HL-60 (cell line): ENCODE data around the gene APC2.

Source experiments
- GABPA ChIP-seq: IDR thresholded peaks from 2 replicates; pipeline ENCODE4 v1.6.1; 2012; ENCODE audit warnings: low read depth
- POLR2AphosphoS5 ChIP-seq: IDR thresholded peaks from 2 replicates; pipeline ENCODE4 v1.6.1; 2012; ENCODE audit warnings: low read depth
- TF ChIP-seq, protein P1 (sequence below): IDR thresholded peaks from one replicate; pipeline ENCODE4 v1.5.1; 2011; ENCODE audit warnings: low read length, control low read depth, inconsistent platforms; ENCODE audit not compliant: insufficient read depth

DNA sequence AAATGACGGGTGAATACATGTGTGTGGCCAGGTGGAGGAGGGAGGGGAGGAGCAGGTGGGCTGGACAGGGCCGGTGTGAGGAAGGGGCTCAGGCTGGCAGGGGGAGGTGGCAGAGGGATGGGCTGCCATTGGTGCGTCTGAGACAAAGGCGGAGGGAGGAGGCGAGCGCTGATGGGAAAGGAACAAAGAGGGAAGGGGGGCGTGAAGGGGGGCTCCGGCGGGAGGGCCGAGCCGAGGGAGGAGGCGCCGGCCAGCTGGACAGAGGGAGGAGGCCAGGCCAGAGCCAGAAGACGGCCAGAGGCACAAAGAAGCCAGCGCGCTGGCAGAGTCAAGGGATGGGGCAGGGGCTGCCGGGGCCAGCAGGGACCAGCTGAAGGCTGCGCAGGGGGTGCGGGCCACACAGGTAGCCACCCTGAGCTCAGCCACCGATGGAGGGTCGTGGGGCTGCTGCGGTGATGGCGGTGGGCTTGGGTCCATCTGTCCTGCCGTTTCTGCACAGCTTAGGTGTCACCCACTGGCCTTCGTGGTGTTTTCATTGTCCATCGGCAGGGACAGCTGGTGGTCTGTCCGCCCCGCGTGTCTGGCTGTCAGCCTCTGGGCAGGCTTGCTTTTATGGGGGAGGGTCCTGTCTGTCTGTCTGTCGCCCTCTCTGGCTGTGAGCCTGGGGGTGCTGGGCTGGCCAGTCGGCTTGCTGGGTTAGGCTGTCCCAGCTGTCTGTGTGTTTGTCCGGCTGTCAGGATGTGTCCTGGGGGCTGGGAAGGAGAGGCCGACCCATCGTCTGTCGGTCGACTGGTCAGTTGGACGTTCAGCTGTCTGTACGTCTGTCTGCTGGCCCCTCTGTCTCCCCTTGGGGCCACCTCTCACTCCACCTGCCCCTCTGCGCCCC, 2.2 kb downstream of the APC2 start:
- no peak for TF ChIP-seq POLR2AphosphoS5
- TF ChIP-seq, protein P1, sequence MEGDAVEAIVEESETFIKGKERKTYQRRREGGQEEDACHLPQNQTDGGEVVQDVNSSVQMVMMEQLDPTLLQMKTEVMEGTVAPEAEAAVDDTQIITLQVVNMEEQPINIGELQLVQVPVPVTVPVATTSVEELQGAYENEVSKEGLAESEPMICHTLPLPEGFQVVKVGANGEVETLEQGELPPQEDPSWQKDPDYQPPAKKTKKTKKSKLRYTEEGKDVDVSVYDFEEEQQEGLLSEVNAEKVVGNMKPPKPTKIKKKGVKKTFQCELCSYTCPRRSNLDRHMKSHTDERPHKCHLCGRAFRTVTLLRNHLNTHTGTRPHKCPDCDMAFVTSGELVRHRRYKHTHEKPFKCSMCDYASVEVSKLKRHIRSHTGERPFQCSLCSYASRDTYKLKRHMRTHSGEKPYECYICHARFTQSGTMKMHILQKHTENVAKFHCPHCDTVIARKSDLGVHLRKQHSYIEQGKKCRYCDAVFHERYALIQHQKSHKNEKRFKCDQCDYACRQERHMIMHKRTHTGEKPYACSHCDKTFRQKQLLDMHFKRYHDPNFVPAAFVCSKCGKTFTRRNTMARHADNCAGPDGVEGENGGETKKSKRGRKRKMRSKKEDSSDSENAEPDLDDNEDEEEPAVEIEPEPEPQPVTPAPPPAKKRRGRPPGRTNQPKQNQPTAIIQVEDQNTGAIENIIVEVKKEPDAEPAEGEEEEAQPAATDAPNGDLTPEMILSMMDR = no peak
- no peak for TF ChIP-seq GABPA
